ENCODE measurements around the gene CEP164. TPM values are rescaled to one million over a fixed set of nuclear protein-coding genes. Genes with fewer than 3 reads are reported as not detected.

The CEP164 gene
- total and polyA plus RNA-seq, 2 of the 4 experiments (the other 2 are of a cell fraction) = 23.3 to 26.9 TPM

DNA sequence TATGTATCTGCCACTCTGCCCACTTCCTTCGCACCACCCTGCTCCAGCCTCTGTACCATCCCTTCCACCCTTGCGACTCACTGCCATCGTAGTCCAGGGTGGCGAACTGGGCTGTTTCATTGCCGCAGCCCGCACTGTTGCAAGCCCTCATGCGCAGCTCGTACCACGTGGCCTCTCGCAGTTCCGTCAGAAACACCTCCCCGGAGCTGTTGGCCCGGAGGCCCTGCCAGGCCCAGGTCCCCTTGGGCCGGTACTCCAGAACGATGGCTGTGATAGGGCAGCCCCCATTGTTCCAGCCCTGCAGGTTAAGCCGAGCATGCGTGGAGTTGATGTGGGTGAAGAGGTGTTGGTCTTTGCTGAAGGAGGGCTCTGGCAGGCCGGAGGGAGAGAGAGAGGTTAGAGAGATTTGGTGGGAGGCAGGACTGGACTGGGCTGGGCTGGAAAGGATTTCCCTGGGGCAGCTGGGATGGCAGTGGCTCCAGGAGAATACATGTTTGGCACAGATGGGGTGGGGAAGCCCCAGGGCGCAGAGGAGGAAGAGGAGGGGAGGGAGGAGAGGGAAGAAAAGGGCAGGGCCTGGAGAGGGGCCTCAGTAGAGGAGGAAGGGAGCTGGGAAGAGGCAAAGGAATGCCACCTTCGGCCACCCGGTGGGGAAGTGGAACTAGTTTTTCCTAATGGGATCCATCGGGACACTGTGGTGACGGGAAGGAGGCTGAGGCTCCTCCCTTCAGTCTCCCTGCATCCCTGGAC, 109.6 kb downstream of the CEP164 start:
- Histone ChIP-seq H3K9me3 (ENCODE audit: control insufficient read depth, insufficient read depth, low read length) (no peaks in the 10 kb centered on the region), H3K4me3 (ENCODE audit: insufficient read depth, low read depth, low read length) (no peak overlapping the region), H3K4me1 (ENCODE audit: control insufficient read depth, insufficient read depth, low read length) (no peaks in the 10 kb centered on the region), H2AFZ (replicated peaks; ENCODE audit: low read length, poor library complexity) (no peak overlapping the region), H2BK5ac (ENCODE audit: low read depth, low read length, poor library complexity, severe bottlenecking) (no peak overlapping the region), H4K8ac (ENCODE audit: low read depth in 2 of 2, low read length in 2 of 2) (no peak overlapping the region), H3K9ac (ENCODE audit: low read depth, low read length) (no peak overlapping the region), H3K4ac (ENCODE audit: low read depth, low read length) (no peak overlapping the region), H3K27ac (ENCODE audit: insufficient read depth, low read length) (no peak overlapping the region), H3K4me2 (ENCODE audit: low read depth, low read length) (no peak overlapping the region), H2BK15ac (ENCODE audit: low read depth, low read length) (no peak overlapping the region), H2BK20ac (ENCODE audit: low read depth, low read length) (no peak overlapping the region), H2AK9ac (replicated peaks; ENCODE audit: low read depth, low read length, poor library complexity) (no peak overlapping the region), H3K36me3 (ENCODE audit: control insufficient read depth, insufficient read depth, low read length) (no peaks in the 10 kb centered on the region), H3K23ac (ENCODE audit: low read depth, low read length) (no peak overlapping the region), H3K56ac (ENCODE audit: extremely low read depth, insufficient read depth, low read length) (no peak overlapping the region), H3K14ac (replicated peaks; ENCODE audit: low read depth, low read length) (no peak overlapping the region), H2BK120ac (ENCODE audit: low read depth, low read length) (no peak overlapping the region), H4K5ac (ENCODE audit: low read depth, low read length) (no peak overlapping the region), H4K20me1 (ENCODE audit: insufficient read depth, low read length) (no peaks in the 10 kb centered on the region; the same call in 1 of the 2 replicates), H3K9me1 (ENCODE audit: insufficient read depth, low read length) (no peaks in the 10 kb centered on the region), H3K27me3 (ENCODE audit: control insufficient read depth, insufficient read depth, low read length) (peaks cover 35% of the 10 kb centered on the region), H3K18ac (ENCODE audit: low read depth, low read length) (no peak overlapping the region), H4K91ac (ENCODE audit: insufficient read depth, low read depth, low read length) (no peak overlapping the region), H2AK5ac (ENCODE audit: low read depth, low read length) (no peak overlapping the region), H3K79me1 (ENCODE audit: low read depth in 1 of 2, low read length in 2 of 2) (no peaks in the 10 kb centered on the region)
- no peak for ATAC-seq (ENCODE audit: low read depth)
- POLR2A ChIA-PET (ENCODE audit: unreplicated experiment) = no interaction called here
- dilution Hi-C loops (cut with HindIII; ENCODE audit: low sequenced_read_pairs, unreplicated experiment) (no loop called here), in situ Hi-C loops (cut with MboI; ENCODE audit: low sequenced_read_pairs) (no loop called here), intact Hi-C loops (cut with micrococcal nuclease) (no loop called here)
- BruUV-seq (replicated peaks) = no TSS peak
- TF ChIP-seq RFX5 (IDR thresholded peaks at IDR 0.05; ENCODE audit: low read depth, low read length) (no peak), MAZ (IDR thresholded peaks at IDR 0.05; ENCODE audit: borderline replicate concordance, low read depth, low read length) (no peak), RAD21 (IDR thresholded peaks at IDR 0.05; ENCODE audit: low read length) (no peak), MAFK (IDR thresholded peaks at IDR 0.05; ENCODE audit: low read depth, low read length) (no peak), SMC3 (IDR thresholded peaks at IDR 0.05; ENCODE audit: low read depth, low read length) (no peak), NFE2L2 (IDR thresholded peaks at IDR 0.05; ENCODE audit: low read depth, low read length) (no peak), POLR2A (IDR thresholded peaks at IDR 0.05; ENCODE audit: low read depth, low read length) (no peak), CEBPB (IDR thresholded peaks at IDR 0.05; ENCODE audit: low read depth, low read length) (no peak), BHLHE40 (IDR thresholded peaks at IDR 0.05; ENCODE audit: low read depth, low read length) (no peak)
- TF ChIP-seq, protein P1, sequence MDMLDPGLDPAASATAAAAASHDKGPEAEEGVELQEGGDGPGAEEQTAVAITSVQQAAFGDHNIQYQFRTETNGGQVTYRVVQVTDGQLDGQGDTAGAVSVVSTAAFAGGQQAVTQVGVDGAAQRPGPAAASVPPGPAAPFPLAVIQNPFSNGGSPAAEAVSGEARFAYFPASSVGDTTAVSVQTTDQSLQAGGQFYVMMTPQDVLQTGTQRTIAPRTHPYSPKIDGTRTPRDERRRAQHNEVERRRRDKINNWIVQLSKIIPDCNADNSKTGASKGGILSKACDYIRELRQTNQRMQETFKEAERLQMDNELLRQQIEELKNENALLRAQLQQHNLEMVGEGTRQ (IDR thresholded peaks at IDR 0.05; ENCODE audit: low read depth, low read length) = no peak
- no peak for DNase-seq
- CTCF ChIA-PET = interaction anchor here (2.3 kb wide), 1 partner anchor 11 kb away, joined by 7 read pairs; no protein-coding TSS in a partner anchor
- 73% methylated on average over 19 of the region's 23 CpGs; no CpG with 5 or more reads in 1 of the 2 experiments for WGBS, 2 experiments (ENCODE audit: extremely low coverage in 2 of 2, insufficient read length in 1 of 2)

All from IMR-90 (cell line).